Heart left ventricle (tissue), 13 donors: ENCODE data around the gene SLC2A9.

Experiments
- POLR2A ChIP-seq, 2 donors: fragments of 450-650 bp; IDR thresholded peaks; one replicate each; pipeline ENCODE4 v1.6.1; 2017; ENCODE audit warnings: antibody characterized with exemption in 2 of 2, mild to moderate bottlenecking in 2 of 2, moderate library complexity in 2 of 2
- TF ChIP-seq, protein P1 (sequence below), 12 donors: fragments of 200-600 bp; sonication (generic) in 4 of 12; IDR thresholded peaks; one replicate each; pipeline versions ENCODE4 v1.5.0 to v1.8.0; 2018 to 2022; ENCODE audit warnings: antibody characterized with exemption in 12 of 12, mild to moderate bottlenecking in 5 of 12
- donor health status: ischemic (EF 13 %, LVEDD 7.1; RV severe dilation, severe dysfunction).
- donor health status: DM: no; HTN: yes; CAD: no.
- donor health status: DM: no; HTN: no; CAD: no.
- donor health status: ischemic (EF 25% LVEDD 6.9; RV normal size, moderate dysfunction).
- donor health status: ischemic (EF 25% LVEDD 5.7; RV mildly dilated, moderate dysfunction).
- donor health status: ischemic (EF 35%, LVEDD 5.7; RV mildly dilated, moderate dysfunction).
- donor health status: nonischemic (EF 11% LVEDD 7.7; RV severe dilation, severe dysfunction).
- donor health status: DM: yes; HTN: yes; CAD: no.
- donor health status: PGD.
- donor health status: ischemic (EF 29% LVEDD 5.4; RV normal size, mild dysfunction).
- donor health status: nonischemic (EF 23%, LVEDD 6.1; RV moderate dilation, normal function).

DNA sequence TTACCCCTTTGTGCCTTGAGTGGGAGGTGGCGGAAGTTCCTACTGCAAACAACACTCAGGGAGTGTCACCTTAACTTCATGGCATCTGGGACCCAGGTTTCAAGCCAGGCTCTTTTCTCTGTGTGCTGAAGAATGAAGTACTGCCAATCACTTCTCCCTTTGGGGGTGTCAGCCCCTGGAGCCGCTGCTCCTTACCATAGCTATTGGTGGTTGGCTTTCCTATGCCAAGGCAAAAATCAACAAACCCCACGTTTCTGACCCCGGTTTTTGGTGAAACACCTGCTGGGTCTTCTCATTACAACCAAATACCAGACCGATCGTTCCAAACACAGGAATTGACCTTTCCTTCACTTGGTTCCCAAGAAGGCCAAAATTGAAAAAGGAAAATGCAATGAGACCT lies 19.7 kb upstream of the SLC2A9 start:
- TF ChIP-seq, protein P1, sequence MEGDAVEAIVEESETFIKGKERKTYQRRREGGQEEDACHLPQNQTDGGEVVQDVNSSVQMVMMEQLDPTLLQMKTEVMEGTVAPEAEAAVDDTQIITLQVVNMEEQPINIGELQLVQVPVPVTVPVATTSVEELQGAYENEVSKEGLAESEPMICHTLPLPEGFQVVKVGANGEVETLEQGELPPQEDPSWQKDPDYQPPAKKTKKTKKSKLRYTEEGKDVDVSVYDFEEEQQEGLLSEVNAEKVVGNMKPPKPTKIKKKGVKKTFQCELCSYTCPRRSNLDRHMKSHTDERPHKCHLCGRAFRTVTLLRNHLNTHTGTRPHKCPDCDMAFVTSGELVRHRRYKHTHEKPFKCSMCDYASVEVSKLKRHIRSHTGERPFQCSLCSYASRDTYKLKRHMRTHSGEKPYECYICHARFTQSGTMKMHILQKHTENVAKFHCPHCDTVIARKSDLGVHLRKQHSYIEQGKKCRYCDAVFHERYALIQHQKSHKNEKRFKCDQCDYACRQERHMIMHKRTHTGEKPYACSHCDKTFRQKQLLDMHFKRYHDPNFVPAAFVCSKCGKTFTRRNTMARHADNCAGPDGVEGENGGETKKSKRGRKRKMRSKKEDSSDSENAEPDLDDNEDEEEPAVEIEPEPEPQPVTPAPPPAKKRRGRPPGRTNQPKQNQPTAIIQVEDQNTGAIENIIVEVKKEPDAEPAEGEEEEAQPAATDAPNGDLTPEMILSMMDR (IDR thresholded peaks at IDR 0.05) = no peak
- TF ChIP-seq POLR2A (IDR thresholded peaks at IDR 0.05) = no peak
